Effector memory CD4-positive, alpha-beta T cell (primary cell): ENCODE measurements around the gene ADH6.
"Not testable (repeated sequence)": the region's sequence is repeated elsewhere in the genome, so short reads cannot be mapped to it uniquely, and the experiment has no call there.

Source experiments
- DNase-seq, 3 donors: peaks; one replicate each; pipeline ENCODE4 v3.0.0-alpha.2; 2020
- H3K27ac ChIP-seq: 2 replicates; pipeline ENCODE4 v1.7.0; 2013; ENCODE audit warnings: mild to moderate bottlenecking, low read length, moderate library complexity; ENCODE audit not compliant: insufficient read depth, poor library complexity, severe bottlenecking
- H3K27me3 ChIP-seq: replicated peaks from 2 replicates; pipeline ENCODE4 v1.7.0; 2013; ENCODE audit warnings: mild to moderate bottlenecking, low read length; ENCODE audit not compliant: insufficient read depth, control insufficient read depth, poor library complexity, severe bottlenecking
- H3K36me3 ChIP-seq: 2 replicates; pipeline ENCODE4 v1.7.0; 2013; ENCODE audit warnings: mild to moderate bottlenecking, low read length, moderate library complexity; ENCODE audit not compliant: control insufficient read depth, insufficient read depth
- H3K4me1 ChIP-seq: 2 replicates; pipeline ENCODE4 v1.7.0; 2013; ENCODE audit warnings: low read length, mild to moderate bottlenecking; ENCODE audit not compliant: control insufficient read depth, insufficient read depth, poor library complexity, severe bottlenecking
- H3K4me3 ChIP-seq: 2 replicates; pipeline ENCODE4 v1.7.0; 2013; ENCODE audit warnings: low read length, low read depth, mild to moderate bottlenecking; ENCODE audit not compliant: insufficient read depth, poor library complexity, severe bottlenecking
- H3K9me3 ChIP-seq: 2 replicates; pipeline ENCODE4 v1.7.0; 2013; ENCODE audit warnings: mild to moderate bottlenecking, low read length, moderate library complexity; ENCODE audit not compliant: control insufficient read depth

Gene ADH6

DNA sequence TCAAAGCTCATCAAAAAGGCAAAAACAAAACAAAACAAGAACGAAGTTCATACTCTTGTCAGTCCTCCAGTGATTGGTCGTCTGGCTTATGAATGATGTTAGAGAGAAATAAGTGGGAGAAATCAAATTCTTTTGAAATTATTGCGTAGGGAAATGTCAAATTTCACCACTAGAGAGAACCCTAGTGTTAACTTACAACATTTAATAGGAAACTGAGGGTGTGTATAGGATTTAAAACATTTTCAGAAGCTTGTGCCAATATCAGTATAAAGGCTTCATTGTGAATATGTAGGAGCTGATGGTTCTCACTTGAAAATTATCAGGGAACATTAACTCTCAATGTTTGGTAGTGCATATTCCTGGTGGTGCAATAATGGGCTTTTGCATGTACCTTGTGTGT lies 17.4 kb downstream of the ADH6 start:
- DNase-seq = no peak
- no peaks in the 10 kb centered on the region for H3K9me3 ChIP-seq
- H3K27me3 ChIP-seq = no peaks in the 10 kb centered on the region
- no peak overlapping the region for H3K4me3 ChIP-seq
- no peaks in the 10 kb centered on the region for H3K36me3 ChIP-seq
- no peaks in the 10 kb centered on the region for H3K4me1 ChIP-seq
- no peak overlapping the region for H3K27ac ChIP-seq

DNA sequence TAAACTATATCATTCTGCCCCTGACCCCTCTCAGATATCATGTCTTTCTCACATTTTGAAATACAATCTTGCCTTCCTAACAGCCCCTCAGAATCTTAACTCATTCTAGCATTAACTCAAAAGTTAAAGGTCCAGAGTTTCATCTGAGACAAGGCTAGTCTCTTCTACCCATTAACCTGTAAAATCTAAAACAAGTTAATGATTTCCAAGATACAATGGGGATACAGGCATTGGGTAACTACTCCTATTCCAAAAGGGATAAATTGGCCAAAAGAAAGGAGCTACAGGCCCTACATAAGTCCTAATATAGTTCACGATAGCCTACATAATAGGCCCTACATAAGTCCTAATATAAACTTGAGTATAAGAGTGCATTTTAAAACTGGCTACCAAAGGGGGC lies 18.9 kb downstream of the ADH6 start:
- H3K27me3 ChIP-seq = no peaks in the 10 kb centered on the region
- H3K4me1 ChIP-seq = no peaks in the 10 kb centered on the region
- H3K36me3 ChIP-seq = no peaks in the 10 kb centered on the region
- H3K27ac ChIP-seq = no peak overlapping the region
- H3K4me3 ChIP-seq = no peak overlapping the region
- no peak for DNase-seq
- no peaks in the 10 kb centered on the region for H3K9me3 ChIP-seq

- H3K4me1 ChIP-seq = no peaks in the 10 kb centered on the region
- H3K4me3 ChIP-seq = no peak overlapping the region
- DNase-seq = no peak
- H3K9me3 ChIP-seq = no peaks in the 10 kb centered on the region
- no peaks in the 10 kb centered on the region for H3K27me3 ChIP-seq
- no peak overlapping the region for H3K27ac ChIP-seq
- no peaks in the 10 kb centered on the region for H3K36me3 ChIP-seq
These were observed 28.7 kb downstream of the ADH6 start for GRCh38 chr4:99190336-99190735.

- not testable (repeated sequence) for H3K27me3 ChIP-seq, H3K4me3 ChIP-seq, H3K9me3 ChIP-seq, DNase-seq, H3K36me3 ChIP-seq, H3K4me1 ChIP-seq, H3K27ac ChIP-seq
These were observed 29.1 kb downstream of the ADH6 start for GRCh38 chr4:99189900-99190299.

GRCh38 chr4:99186029-99186428 lies 33.0 kb downstream of the ADH6 start:
- no peak overlapping the region for H3K4me3 ChIP-seq
- H3K36me3 ChIP-seq = no peaks in the 10 kb centered on the region
- no peak overlapping the region for H3K27ac ChIP-seq
- DNase-seq = no peak
- no peaks in the 10 kb centered on the region for H3K27me3 ChIP-seq
- no peaks in the 10 kb centered on the region for H3K4me1 ChIP-seq
- no peaks in the 10 kb centered on the region for H3K9me3 ChIP-seq

DNA sequence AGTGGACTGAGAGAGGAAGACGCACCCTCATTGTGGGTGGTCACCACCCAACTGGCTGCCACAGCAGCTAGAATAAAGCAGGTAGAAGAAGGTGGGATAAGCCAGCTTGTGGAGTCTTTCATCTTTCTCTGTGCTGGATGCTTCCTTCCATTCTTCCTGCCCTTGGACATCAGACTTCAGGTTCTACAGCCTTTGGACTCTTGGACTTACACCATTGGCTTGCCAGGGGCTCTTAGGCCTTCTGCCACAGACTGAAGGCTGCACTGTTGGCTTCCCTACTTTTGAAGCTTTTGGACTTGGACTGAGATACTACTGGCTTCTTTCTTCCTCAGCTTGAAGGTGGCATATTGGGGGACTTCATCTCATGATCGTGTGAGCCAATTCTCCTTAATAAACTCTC lies 33.5 kb downstream of the ADH6 start:
- H3K36me3 ChIP-seq = no peaks in the 10 kb centered on the region
- no peak overlapping the region for H3K4me3 ChIP-seq
- no peaks in the 10 kb centered on the region for H3K4me1 ChIP-seq
- H3K9me3 ChIP-seq = no peaks in the 10 kb centered on the region
- no peak for DNase-seq
- no peak overlapping the region for H3K27ac ChIP-seq
- H3K27me3 ChIP-seq = no peaks in the 10 kb centered on the region

DNA sequence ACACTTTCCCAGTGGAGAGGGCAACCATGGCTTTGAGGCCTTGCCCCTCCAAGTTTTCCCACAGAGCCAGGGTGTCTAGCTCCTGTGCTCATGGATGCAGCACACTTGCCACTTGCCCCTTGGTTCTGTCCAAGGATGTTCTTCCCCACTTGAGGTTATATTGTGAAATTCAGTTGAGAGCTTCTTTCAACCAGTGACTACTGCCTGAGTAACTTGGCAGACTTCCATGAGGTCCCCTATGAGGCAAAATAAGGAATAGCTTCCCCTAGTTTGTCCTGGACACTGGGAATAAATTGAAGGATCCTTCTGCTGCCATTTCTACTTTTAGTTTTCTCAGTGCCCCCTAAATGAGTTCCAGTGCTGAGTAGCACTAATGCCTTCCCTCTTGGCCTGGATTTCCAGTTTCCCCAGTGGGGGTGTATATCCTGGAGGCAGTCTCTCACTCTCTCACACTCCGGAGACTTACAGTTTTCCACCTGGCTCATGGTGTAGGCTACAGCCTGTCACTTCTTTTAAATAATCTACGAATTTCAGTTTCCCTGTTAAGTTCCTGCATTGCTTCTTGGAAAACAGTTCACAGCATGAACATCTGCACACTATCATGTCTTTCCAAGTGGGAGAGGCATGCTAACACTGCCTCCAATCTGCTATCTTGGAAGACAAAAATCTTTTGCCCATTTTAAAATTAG lies 38.5 kb downstream of the ADH6 start:
- no peaks in the 10 kb centered on the region for H3K9me3 ChIP-seq
- no peak for DNase-seq
- H3K36me3 ChIP-seq = no peaks in the 10 kb centered on the region
- H3K4me1 ChIP-seq = no peaks in the 10 kb centered on the region
- H3K27ac ChIP-seq = no peak overlapping the region
- H3K27me3 ChIP-seq = no peaks in the 10 kb centered on the region
- H3K4me3 ChIP-seq = no peak overlapping the region

DNA sequence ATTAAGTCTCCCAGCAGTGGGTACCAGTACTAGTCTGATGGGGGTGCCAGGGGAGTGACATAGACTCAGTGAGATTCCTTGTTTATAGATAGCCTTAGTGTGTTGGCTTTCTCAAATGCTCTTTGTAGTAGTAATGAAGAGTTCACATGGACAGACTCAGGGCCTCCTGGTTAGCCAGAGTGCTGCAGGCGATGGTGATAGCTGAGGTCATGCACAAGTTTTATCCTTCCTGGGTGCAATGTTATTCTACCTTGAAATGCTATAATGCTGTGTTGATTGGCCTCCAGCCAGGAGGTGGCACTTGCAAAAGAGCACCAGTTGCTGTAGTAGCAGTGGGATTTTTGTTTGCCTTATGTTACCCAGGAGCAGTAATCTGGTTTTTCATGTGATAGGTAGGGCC lies 39.4 kb downstream of the ADH6 start:
- H3K36me3 ChIP-seq = no peaks in the 10 kb centered on the region
- H3K27me3 ChIP-seq = no peaks in the 10 kb centered on the region
- no peak overlapping the region for H3K4me3 ChIP-seq
- no peaks in the 10 kb centered on the region for H3K9me3 ChIP-seq
- H3K27ac ChIP-seq = no peak overlapping the region
- DNase-seq = no peak
- H3K4me1 ChIP-seq = no peaks in the 10 kb centered on the region

GRCh38 chr4:99179178-99179577 lies 39.9 kb downstream of the ADH6 start:
- Histone ChIP-seq H3K4me1 (no peaks in the 10 kb centered on the region), H3K36me3 (no peaks in the 10 kb centered on the region), H3K27ac (no peak overlapping the region), H3K27me3 (no peaks in the 10 kb centered on the region), H3K4me3 (no peak overlapping the region), H3K9me3 (no peaks in the 10 kb centered on the region)
- DNase-seq = no peak

- Histone ChIP-seq H3K4me1 (no peaks in the 10 kb centered on the region), H3K36me3 (no peaks in the 10 kb centered on the region), H3K27me3 (no peaks in the 10 kb centered on the region), H3K27ac (no peak overlapping the region), H3K9me3 (no peaks in the 10 kb centered on the region), H3K4me3 (no peak overlapping the region)
- DNase-seq = no peak
These were observed 52.5 kb downstream of the ADH6 start for GRCh38 chr4:99166544-99166943.
